ENCODE data around the gene OR2L3.
"Not testable (repeated sequence)": the region's sequence is repeated elsewhere in the genome, so short reads cannot be mapped to it uniquely, and the experiment has no call there.

Gene OR2L3, protein sequence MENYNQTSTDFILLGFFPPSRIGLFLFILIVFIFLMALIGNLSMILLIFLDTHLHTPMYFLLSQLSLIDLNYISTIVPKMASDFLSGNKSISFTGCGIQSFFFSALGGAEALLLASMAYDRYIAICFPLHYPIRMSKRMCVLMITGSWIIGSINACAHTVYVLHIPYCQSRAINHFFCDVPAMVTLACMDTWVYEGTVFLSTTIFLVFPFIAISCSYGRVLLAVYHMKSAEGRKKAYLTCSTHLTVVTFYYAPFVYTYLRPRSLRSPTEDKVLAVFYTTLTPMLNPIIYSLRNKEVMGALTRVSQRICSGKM

DNA sequence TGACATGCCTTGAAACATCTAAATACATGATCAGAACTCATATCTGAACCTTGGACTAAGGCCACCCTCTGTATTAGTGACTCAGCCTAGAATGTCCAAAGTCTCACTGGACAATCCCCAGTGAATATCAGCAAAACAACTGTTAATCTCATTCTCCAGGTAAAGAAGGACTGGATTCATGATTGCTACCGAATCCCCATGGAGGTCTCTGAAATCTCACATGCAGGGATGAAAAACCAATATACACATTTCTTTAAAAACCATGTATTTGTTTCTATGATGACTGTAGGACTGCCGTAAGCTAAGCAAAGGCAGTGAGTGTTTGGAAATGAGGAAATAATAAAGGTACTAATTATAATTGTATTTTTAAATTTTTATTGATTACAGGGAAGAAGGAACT, at the start of gene OR2L3:
Gene OR2L3, plus strand, starts transcription at position 301 of the 400 bp plus-strand sequence. CDS start 13,846 bp downstream, outside the sequence.
- DNase-seq (ENCODE audit: low spot score), result no peak

DNA sequence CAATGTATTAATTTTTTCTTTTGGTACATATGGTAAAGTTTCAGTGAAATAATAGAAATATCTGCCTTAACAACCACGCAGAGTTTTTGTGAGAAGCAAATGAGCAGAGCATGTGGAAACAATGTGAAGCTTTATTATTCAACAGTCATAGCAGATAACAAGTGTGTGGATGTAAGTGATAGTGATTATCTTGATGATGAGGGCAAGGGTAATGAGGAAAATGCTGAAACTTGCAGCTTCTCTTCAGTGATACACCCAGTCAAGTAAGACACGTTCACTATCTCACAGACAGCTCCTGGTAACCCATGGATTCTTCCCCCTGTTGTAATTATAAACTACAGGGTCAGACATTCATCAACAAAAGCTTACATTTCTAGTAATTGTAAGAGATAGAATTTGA, 47.8 kb upstream of the OR2L3 start:
- DNase-seq (ENCODE audit: low spot score), result no peak

DNA sequence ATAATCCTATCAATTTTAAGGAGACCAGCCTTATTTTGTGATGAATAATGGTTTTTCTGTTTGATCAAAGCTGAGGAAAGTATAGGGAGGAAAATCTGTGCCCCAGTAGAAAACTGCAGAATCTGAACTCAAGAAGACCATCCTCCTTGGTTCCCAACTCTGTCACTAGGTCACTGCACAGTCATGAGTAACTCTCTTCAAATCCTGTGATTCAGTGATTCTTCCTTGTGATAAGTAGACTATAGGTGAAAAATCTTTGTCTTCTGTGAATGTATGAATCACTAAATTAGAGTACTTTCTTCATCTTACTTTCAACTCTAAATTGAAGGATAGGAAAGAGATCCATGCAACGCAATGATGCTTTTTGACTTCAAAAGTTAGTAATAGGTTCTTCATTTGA, 46.5 kb upstream of the OR2L3 start:
- DNase-seq (ENCODE audit: low spot score), result no peak

DNA sequence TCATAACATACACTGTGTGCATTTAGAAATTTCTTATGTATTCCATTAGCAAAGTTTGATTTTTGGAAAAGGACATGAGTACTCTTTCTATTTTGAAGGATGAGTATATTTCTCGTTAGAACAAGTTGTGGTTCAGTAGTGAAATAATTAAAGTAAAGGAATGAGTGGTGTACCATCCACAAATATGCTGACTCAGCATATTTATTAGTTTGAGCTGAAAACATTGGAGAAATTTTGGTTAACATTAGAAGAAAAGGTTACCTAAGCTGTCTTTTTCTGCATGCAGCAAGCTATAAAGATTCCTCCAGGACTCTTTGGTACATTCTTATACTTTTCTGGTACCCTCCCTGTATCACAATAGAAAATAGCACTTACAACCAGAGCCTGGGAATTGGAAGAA, 38.9 kb upstream of the OR2L3 start:
- DNase-seq (ENCODE audit: low spot score), result no peak

DNA sequence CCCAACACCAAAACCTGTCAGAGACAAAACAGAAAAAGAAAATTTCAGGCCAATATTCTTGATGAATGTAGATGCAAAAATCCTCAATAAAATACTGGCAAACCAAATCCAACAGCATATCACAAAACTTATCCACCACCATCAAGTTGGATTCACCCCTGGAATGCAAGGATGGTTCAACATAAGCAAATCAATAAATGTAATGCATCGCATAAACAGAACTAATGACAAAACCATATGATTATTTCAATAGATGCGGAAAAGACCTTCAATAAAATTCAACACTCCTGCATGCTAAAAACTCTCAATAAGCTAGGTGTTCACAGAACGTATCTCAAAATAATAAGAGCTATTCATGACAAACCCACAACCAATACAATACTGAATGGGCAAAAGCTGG, 37.0 kb upstream of the OR2L3 start:
- DNase-seq (ENCODE audit: low spot score), result no peak

DNA sequence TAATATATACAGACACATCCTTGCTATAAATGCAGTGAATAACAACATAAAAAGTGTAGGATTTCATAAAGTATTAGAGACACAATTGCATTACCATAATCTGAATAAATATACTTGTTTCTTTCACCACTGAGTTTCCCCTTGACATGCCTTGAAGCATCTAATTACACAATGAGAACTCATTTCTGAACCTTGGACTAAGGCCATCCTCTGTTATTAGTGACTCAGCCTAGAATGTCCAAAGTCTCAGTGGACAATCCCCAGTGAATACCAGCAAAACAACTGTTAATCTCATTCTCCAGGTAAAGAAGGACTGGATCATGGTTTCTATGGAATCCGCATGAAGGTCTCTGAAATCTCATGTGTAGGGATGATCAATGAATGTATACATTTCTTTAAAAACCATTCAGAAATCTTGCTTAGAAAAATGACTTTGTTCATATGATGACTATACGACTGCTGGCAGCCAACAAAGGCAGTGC, 33.4 kb upstream of the OR2L3 start, which contains the start of gene OR2L5:
Gene OR2L5, plus strand, starts transcription at position 432 of the 482 bp plus-strand sequence. CDS start 8,288 bp downstream, outside the sequence.
- DNase-seq (ENCODE audit: low spot score), result no peak

DNA sequence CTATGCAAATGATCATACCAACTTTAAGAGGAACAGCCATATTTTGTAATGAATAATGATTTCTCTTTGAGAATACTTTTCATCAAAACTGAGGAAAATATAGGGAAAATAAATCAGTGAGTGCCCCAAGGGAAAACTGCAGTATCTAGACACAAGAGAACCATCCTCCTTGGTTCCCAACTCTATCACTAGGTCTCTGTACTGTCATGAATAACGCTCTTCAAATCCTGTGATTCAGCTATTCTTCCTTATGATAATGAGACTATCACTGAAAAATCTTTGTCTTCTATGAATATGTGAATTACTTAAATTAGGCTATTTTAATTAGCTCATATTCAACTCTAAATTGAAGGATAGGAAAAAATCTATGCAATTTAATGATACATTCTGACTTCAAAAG, 30.8 kb upstream of the OR2L3 start:
- DNase-seq (ENCODE audit: low spot score), result no peak

DNA sequence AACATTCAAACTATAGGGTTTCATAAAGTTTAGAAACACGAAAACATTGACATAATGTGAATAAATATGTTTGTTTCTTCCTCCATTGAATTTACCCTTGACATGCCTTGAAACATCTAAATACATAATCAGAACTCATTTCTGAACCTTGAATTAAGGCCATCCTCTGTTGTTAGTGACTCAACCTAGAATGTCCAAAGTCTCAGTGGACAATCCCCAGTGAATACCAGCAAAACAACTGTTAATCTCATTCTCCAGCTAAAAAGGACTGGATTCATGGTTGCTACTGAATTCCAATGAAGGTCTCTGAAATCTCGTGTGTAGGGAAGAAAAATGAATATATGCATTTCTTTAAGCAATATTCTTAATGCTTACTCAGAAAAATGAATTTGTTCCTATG, 16.9 kb upstream of the OR2L3 start, which contains the start of gene OR2L2:
Gene OR2L2, plus strand, starts transcription at position 301 of the 400 bp plus-strand sequence. CDS start 8,198 bp downstream, outside the sequence.
- DNase-seq (ENCODE audit: low spot score), result no peak

DNA sequence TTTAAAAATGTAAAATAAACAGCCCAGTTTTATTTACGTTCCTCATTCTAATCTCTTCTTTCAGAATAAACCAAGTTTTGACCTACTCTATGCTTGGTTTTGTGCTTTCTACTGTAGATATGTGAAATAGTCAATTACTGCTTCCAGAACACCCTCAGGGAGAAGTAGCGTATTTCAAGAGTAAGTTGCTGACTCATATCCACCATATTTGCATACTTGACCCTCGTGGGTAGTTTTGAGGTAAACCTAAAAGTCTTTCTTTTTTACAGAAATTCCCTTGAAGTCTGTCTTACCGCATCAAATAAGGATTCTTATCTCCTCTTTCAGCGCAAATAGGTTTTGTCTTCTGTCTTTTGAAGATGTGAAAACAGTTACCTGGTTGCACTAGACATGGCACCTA, 1.4 kb upstream of the OR2L3 start:
- DNase-seq (ENCODE audit: low spot score), result no peak

DNA sequence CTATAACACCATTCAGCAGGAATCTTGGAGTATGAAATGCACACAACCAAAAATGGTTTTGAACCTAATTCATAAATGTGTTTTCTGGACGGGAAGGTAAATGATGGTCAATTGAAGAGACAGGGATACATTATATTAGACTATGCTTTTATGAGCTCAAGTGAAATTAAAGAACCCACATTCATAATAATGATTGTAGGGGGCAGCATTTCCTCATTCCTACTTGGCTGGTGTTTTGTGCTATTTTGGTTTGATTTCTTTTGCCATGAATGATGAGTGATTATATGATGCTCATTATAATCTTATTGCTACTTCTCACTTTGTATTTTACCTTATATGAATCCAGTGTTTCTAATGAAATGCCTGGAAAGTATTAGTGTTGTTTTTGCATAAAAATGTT, 372 bp downstream of the OR2L3 start:
- no peak for DNase-seq (ENCODE audit: low spot score)

DNA sequence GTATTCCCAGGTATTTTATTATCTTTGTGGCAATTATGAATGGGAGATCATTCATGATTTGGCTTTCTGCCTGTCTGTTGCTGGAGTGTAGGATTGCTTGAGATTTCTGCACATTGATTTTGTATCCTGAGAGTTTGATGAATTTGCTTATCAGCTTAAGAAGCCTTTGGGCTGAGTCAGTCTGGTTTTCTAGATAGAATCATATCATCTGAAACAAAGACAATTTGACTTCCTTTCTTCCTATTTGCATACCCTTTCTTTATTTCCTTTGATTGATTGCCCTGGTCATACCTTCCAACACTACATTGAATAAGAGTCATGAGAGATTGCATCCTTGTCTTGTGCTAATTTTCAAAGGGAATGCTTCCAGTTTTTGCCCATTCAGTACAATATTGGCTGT, 8.0 kb downstream of the OR2L3 start:
- DNase-seq (ENCODE audit: low spot score), result no peak

DNA sequence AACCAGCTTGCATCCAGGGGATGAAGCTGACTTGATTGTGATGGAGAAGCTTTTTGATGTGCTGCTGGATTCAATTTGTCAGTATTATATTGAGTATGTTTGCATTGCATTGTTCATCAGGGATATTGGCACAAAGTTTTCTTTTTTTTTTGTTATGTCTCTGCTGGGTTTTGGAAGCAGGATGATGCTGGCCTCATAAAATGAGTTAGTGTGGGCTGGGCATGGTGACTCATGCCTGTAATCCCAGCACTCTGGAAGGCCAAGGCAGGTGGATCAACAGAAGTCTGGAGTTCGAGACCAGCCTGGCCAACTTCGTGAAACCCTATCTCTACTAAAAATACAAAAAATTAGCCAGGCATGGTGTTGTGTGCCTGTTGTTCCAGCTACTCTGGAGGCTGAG, 8.6 kb downstream of the OR2L3 start:
- no peak for DNase-seq (ENCODE audit: low spot score)

DNA sequence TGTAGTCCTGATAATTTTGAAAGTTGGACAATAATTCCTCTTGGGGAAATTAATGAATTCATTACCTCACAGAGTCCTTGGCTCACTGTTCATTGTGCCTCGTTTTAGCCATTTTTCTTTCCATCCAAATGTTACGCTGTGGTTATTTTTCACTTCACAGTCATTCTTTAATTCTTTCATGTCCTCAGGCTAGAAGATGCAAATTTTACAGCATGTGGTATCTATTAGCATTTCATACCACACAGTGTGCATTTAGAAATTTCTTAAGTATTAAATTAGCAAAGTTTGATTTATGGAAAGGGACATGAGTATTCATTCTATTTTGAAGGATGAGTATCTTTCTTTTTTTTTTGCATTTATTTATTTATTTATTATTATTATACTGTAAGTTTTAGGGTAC, 18.4 kb downstream of the OR2L3 start:
- DNase-seq (ENCODE audit: low spot score), result no peak

DNA sequence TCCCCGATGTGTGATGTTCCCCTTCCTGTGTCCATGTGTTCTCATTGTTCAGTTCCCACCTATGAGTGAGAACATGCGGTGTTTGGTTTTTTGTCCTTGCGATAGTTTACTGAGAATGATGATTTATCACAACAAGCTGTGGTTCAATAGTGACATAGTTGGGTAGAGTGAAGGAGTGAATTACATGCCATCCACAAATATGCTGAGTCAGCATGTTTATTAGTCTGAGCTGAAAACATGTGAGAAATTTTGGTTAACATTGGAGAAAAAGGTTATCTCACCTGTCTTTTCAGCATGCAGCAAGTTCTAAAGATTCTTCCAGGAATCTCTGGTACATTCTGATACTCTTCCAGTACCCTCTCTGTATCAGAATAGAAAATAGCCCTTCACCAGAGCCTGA, 19.0 kb downstream of the OR2L3 start:
- DNase-seq (ENCODE audit: low spot score), result no peak

DNA sequence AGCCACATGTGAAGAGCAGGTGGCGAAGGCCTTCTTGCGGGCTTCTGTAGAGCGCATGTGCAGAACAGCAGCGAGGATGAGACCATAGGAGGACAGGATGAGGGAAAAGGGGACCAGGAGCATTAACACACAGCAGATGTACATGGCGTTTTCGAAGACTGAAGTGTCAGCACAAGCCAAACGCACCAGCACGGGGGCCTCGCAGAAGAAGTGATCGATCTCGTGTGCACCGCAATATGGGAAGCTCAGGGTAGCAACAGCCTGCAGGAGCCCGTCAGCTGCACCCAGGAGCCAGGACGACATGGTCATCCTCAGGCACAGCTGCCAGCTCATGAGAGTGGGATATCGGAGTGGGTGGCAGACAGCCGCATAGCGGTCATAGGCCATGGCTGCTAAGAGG, 37.2 kb downstream of the OR2L3 start:
- not testable (repeated sequence) for DNase-seq (ENCODE audit: low spot score)

DNA sequence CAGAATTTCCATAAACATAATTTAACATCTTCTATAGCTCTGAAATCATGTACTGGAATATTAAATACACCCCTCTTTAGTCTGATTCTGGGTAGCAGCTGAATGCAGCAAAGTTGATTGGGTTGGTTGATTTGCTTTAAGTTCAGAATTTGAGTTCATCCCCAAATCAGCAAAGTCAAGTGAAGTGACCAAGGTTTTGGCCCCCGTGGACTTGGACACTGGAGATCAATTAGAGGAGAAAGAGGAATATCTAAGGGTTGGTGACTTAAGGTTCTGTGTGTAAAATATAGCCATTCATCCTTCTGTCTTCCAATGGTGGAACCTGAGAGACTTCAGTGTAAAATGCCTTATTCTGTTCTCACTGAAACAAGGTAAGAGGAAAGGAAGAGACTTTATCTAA, 48.2 kb downstream of the OR2L3 start, which contains the start of gene OR2L13:
Gene OR2L13, plus strand, starts transcription at position 301 of the 400 bp plus-strand sequence. CDS start 4,192 bp downstream, outside the sequence.
- DNase-seq (ENCODE audit: low spot score), result no peak

DNA sequence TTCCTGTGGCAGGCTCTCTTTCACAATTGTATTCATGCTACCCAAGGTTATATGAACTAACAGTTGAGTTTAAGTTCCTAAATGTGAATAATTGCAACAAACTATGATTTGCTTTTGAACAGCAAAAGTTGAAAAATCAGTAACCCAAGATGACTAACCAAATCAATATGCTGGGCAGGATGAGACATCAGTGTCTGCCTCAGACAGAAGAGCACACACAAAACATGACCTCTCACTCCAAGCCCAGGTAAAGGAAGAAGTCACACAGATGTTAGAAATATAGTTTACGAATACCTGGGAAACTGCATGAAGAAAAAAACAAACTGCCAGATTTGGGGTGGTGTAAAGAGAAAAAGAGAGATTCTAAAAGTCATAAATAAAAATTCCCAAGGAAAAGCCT, 51.9 kb downstream of the OR2L3 start:
- DNase-seq (ENCODE audit: low spot score), result no peak

DNA sequence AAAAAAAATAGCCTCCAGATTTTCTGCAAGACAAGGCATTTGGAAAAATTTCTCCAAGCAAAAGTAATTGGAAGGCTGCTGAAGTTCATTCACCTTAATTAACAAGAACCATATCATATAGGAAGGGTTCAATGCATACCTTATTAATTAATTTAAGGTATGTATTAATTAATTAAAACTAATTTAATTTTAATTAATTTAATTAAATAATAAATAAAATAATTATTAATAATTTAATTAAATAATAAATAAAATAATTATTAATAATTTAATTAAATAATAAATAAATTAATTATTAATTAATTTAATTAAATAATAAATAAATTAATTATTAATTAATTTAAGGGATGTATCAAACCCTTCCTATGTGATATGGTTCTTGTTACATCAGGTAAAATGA, 56.2 kb downstream of the OR2L3 start:
- no peak for DNase-seq (ENCODE audit: low spot score)

DNA sequence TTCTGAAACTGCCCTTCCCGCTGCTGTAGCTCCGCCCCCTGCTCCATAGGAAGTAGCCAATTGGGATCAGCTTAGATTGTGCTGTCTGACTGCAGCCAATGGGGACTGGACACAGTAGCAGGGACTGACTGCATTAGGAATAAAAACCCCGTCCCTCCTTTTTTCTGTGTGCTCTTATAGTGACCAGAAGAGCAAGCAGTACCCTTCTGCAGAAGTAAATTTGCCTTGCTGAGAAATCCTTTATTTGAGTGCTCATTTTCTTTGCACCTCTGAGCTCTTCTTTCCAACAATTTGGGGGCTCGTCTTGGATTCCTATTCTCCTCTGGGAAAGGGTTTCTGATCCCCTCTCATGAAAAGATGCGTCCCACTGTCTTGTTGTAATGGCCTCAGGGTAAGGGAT, 64.5 kb downstream of the OR2L3 start:
- peak; percentile 4 for DNase-seq (ENCODE audit: low spot score)

All from RKO (cell line).